B cell (primary cell): ENCODE data around the gene EIF4G1. TPM values are rescaled to one million over a fixed set of nuclear protein-coding genes. Genes with fewer than 3 reads are reported as not detected.

ENCODE experiments used
- ATAC-seq: fragments of 200-7000 bp; cut with Tn5 transposase; one replicate; pipeline ENCODE4 v1.10.0; 2021; ENCODE audit warnings: low read depth, mild to moderate bottlenecking, moderate number of reproducible peaks, moderate library complexity
- CTCF ChIA-PET: fragments of 350-600 bp; sonication (Branson Sonifier 250); formaldehyde crosslinking; loops from one replicate; lab custom pipeline; 2021; ENCODE audit warnings: antibody characterized with exemption, inconsistent platforms; lab: Charles Lee
- POLR2A ChIA-PET: fragments of 350-600 bp; sonication (Branson Sonifier 250); formaldehyde crosslinking; loops from one replicate; lab custom pipeline; 2021; ENCODE audit warnings: antibody characterized with exemption; lab: Charles Lee
- DNase-seq: peaks from one replicate; pipeline ENCODE4 v3.0.0; 2013
- H2AFZ ChIP-seq: 2 replicates; pipeline ENCODE4 v1.6.1; 2012; ENCODE audit warnings: mild to moderate bottlenecking, low read depth, low read length; ENCODE audit not compliant: insufficient read depth, poor library complexity, severe bottlenecking
- H3K27ac ChIP-seq, 2 donors: 1 replicate in 1 of 2; 2 replicates in 1 of 2; pipeline ENCODE4 v1.5.1; 2012 to 2013; ENCODE audit warnings: low read length in 2 of 2, mild to moderate bottlenecking in 2 of 2, moderate library complexity in 1 of 2
- H3K27me3 ChIP-seq, 4 experiments: fragments of 200-600 bp in 1 of 4; sonication (generic) in 1 of 4; replicated peaks in 1 of 4; 1 replicate in 2 of 4; 2 replicates in 2 of 4; pipeline versions ENCODE4 v1.6.1 to v1.7.0; 2013 to 2016; ENCODE audit warnings: low read length in 3 of 4, mild to moderate bottlenecking in 2 of 4, mixed read lengths in 1 of 4, moderate library complexity in 1 of 4; ENCODE audit not compliant: insufficient read depth in 4 of 4, control insufficient read depth in 3 of 4; ENCODE audit errors: control extremely low read depth in 1 of 4
- H3K36me3 ChIP-seq, 2 experiments: replicated peaks in 1 of 2; 1 replicate in 1 of 2; 2 replicates in 1 of 2; pipeline versions ENCODE4 v1.6.1 to v1.7.1; 2013; ENCODE audit warnings: low read length in 1 of 2; ENCODE audit not compliant: insufficient read depth in 2 of 2, control insufficient read depth in 1 of 2; ENCODE audit errors: control extremely low read depth in 1 of 2, extremely low read depth in 1 of 2
- H3K4me1 ChIP-seq, 2 donors: fragments of 200-600 bp in 1 of 2; sonication (generic) in 1 of 2; 1 replicate in 1 of 2; 2 replicates in 1 of 2; pipeline versions ENCODE4 v1.5.1 to v1.6.1; 2013 to 2017; ENCODE audit warnings: low read length in 2 of 2; ENCODE audit not compliant: control insufficient read depth in 2 of 2, insufficient read depth in 2 of 2
- H3K4me2 ChIP-seq: replicated peaks from 2 replicates; pipeline ENCODE3; 2012; ENCODE audit warnings: mild to moderate bottlenecking, low read depth, low read length; ENCODE audit not compliant: poor library complexity, severe bottlenecking
- H3K4me3 ChIP-seq, 5 experiments: fragments of 200-600 bp in 1 of 5; sonication (generic) in 1 of 5; 1 replicate in 3 of 5; 2 replicates in 2 of 5; pipeline versions ENCODE4 v1.5.1 to v1.7.0; 2011 to 2016; ENCODE audit warnings: low read length in 4 of 5, mild to moderate bottlenecking in 4 of 5, low read depth in 2 of 5, control low read depth in 1 of 5, moderate library complexity in 1 of 5; ENCODE audit not compliant: insufficient read depth in 1 of 5; ENCODE audit errors: control extremely low read depth in 1 of 5, extremely low read depth in 1 of 5
- H3K79me2 ChIP-seq: fragments of 200-600 bp; sonication (generic); one replicate; pipeline ENCODE4 v1.6.0; 2016; ENCODE audit warnings: low read length; ENCODE audit not compliant: control insufficient read depth, insufficient read depth
- H3K9ac ChIP-seq: fragments of 200-600 bp; sonication (generic); 2 replicates; pipeline ENCODE4 v1.6.1; 2017; ENCODE audit warnings: mild to moderate bottlenecking, low read length, moderate library complexity
- H3K9me3 ChIP-seq, 3 donors: one replicate each; pipeline versions ENCODE4 v1.6.1 to v1.7.1; 2013; ENCODE audit warnings: low read length in 2 of 3; ENCODE audit not compliant: control insufficient read depth in 2 of 3, insufficient read depth in 1 of 3; ENCODE audit errors: control extremely low read depth in 1 of 3
- H4K20me1 ChIP-seq: 2 replicates; pipeline ENCODE4 v1.6.0; 2012; ENCODE audit warnings: mild to moderate bottlenecking, low read length; ENCODE audit not compliant: insufficient read depth, control insufficient read depth, poor library complexity, severe bottlenecking
- H3K27ac Mint-ChIP-seq: one replicate; pipeline ENCODE4 v1.8.0; 2021; ENCODE audit warnings: mixed read lengths
- H3K27me3 Mint-ChIP-seq: one replicate; pipeline ENCODE4 v1.8.0; 2021; ENCODE audit warnings: mixed read lengths
- H3K4me1 Mint-ChIP-seq: one replicate; pipeline ENCODE4 v1.8.0; 2021; ENCODE audit warnings: mixed read lengths
- H3K4me3 Mint-ChIP-seq: one replicate; pipeline ENCODE4 v1.8.0; 2021; ENCODE audit warnings: mixed read lengths
- H3K9me3 Mint-ChIP-seq: one replicate; pipeline ENCODE4 v1.8.0; 2022; ENCODE audit warnings: mixed read lengths; ENCODE audit not compliant: insufficient read depth
- CTCF ChIP-seq: fragments of 200-600 bp; IDR thresholded peaks from one replicate; pipeline ENCODE4 v1.8.0; 2022; ENCODE audit warnings: antibody characterized with exemption, mild to moderate bottlenecking
- EZH2 ChIP-seq: IDR thresholded peaks from 2 replicates; pipeline ENCODE4 v1.6.1; 2012; ENCODE audit warnings: borderline replicate concordance, low read depth, mild to moderate bottlenecking, moderate library complexity, low read length; ENCODE audit not compliant: insufficient read depth, poor library complexity, severe bottlenecking
- WGBS: methylation state at CpG from one replicate; pipeline ENCODE4 v1.1.5; 2013; ENCODE audit warnings: missing lambda C conversion rate; ENCODE audit not compliant: insufficient coverage; 5-methylcytosine and 5-hydroxymethylcytosine counted together
- intact Hi-C: fragments of 100-400 bp; cut with micrococcal nuclease; formaldehyde crosslinking; loops from one replicate; pipeline ENCODE4 v1.10.0; 2022
- polyA plus RNA-seq: library from polyadenylated mRNA; depleted of rRNA; stranded (reverse); fragments of >200 nt; gene quantifications from 2 replicates; pipeline ENCODE4 v1.2.3, GENCODE V29; 2012
- total RNA-seq, 2 donors: library from RNA; stranded (reverse); fragments of 120-200 nt in 1 of 2; gene quantifications; 1 replicate in 1 of 2; 2 replicates in 1 of 2; pipeline versions ENCODE4 v1.2.3 to v1.2.4, GENCODE V29; 2013 to 2022

EIF4G1 gene
- total and polyA plus RNA-seq, 2 donors (not counting 1 experiment from before 2014, with no cell fraction given): 65.8 to 160 TPM

- no peak overlapping the region for H3K4me2 ChIP-seq
- peak overlapping the region; percentile 20 for H3K27ac Mint-ChIP-seq
- ATAC-seq (no peak), DNase-seq (no peak)
- H3K4me1 Mint-ChIP-seq: peaks cover 22% of the 10 kb centered on the region
- no peak overlapping the region for H3K9ac ChIP-seq
- intact Hi-C loops: loop anchor here (5.0 kb wide), 2 partner anchors 279 to 599 kb away; partner anchors contain the start of genes ABCC5 and YEATS2
- H3K36me3 ChIP-seq: peaks cover 0 to 12% of the 10 kb centered on the region in 2 experiments
- CTCF ChIA-PET: no interaction called here
- H3K27ac ChIP-seq: no peak overlapping the region
- H3K79me2 ChIP-seq: peaks cover 27% of the 10 kb centered on the region
- no peak for TF ChIP-seq CTCF
- TF ChIP-seq EZH2: no peak
- peaks cover 12 to 17% of the 10 kb centered on the region in 2 donors for H3K4me1 ChIP-seq
- 100% methylated on average over 5 of the region's 7 CpGs for WGBS
- H4K20me1 ChIP-seq: peaks cover 7% of the 10 kb centered on the region
- no peak overlapping the region for H3K4me3 Mint-ChIP-seq
- H3K9me3 Mint-ChIP-seq: no peaks in the 10 kb centered on the region
- H3K27me3 Mint-ChIP-seq: peaks cover 9% of the 10 kb centered on the region
- H2AFZ ChIP-seq: no peak overlapping the region
- peaks cover 0 to 6% (median 0%) of the 10 kb centered on the region in 4 experiments for H3K27me3 ChIP-seq
- H3K9me3 ChIP-seq: no peaks in the 10 kb centered on the region
- no peak overlapping the region for H3K4me3 ChIP-seq
- POLR2A ChIA-PET: no interaction called here
Observed at GRCh38 chr3:184296616-184297015, 17.8 kb upstream of the EIF4G1 start.

DNA sequence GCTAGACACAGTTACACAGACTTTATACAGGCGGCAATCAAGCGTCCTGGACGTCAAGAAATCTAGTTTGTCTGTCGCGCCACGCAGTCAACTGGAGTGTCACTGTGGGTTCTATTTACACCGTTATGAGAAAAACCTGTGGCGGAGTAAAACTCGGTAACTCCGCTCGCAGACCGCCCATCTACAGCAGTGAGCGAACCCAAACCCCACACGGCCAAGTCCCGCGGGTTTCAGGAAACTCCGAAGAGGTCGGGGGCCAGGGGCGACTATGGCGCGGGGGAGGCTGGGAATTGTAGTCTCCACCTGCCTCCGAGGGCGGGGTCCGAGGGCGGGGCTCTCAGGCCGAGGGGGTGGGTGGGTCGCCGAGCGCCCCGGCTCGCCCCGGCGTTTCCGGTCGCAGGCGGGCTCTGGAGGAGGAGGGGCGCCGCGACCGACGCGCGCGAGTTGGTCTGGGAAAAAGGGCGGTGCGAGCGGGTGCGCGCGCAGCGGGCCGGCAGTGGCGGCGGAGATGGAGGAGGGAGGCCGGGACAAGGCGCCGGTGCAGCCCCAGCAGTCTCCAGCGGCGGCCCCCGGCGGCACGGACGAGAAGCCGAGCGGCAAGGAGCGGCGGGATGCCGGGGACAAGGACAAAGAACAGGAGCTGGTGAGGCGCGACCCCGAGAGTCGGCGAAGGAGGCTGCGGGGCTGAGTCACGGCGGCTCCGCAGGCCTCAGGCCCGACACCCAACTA is 15.5 kb upstream of the EIF4G1 start, which contains the start of gene PSMD2:
TSS of gene PSMD2 (plus strand) at position 483 of the 729 bp plus-strand sequence. CDS start at position 509, 26 bp downstream.
- Histone ChIP-seq H3K9ac (peak within 1 kb of the TSS; percentile 89), H3K36me3 (peaks cover 3 to 35% of the 10 kb centered on the region in 2 experiments), H2AFZ (peak within 1 kb of the TSS; percentile 100), H3K79me2 (peaks cover 32% of the 10 kb centered on the region), H3K4me3 (peak within 1 kb of the TSS; percentile 63 to 92 (median 79)), H3K9me3 (no peaks in the 10 kb centered on the region), H4K20me1 (peaks cover 22% of the 10 kb centered on the region), H3K27me3 (peaks cover 0 to 2% (median 0%) of the 10 kb centered on the region in 4 experiments), H3K27ac (peak within 1 kb of the TSS; percentile 65 to 82), H3K4me1 (peaks cover 12 to 17% of the 10 kb centered on the region in 2 donors), H3K4me2 (peak within 1 kb of the TSS; percentile 99)
- no peak for TF ChIP-seq CTCF
- no peak for TF ChIP-seq EZH2
- POLR2A ChIA-PET: interaction anchor here (1.0 kb wide), 1 partner anchor 63 kb away, joined by 4 read pairs; no protein-coding TSS in a partner anchor
- ATAC-seq (peak; percentile 95), DNase-seq (peak; percentile 96)
- H3K9me3 Mint-ChIP-seq: no peaks in the 10 kb centered on the region
- intact Hi-C loops: loop anchor here (1.0 to 5.0 kb wide), 12 partner anchors 15 to 602 kb away; partner anchors contain the start of genes ABCC5, ABCF3, AP2M1 and EEF1AKMT4
- H3K27me3 Mint-ChIP-seq: peaks cover 6% of the 10 kb centered on the region
- WGBS: under 1% methylated on average over 75 of the region's 78 CpGs
- H3K27ac Mint-ChIP-seq: peak within 1 kb of the TSS; percentile 91
- peak within 1 kb of the TSS; percentile 95 for H3K4me3 Mint-ChIP-seq
- CTCF ChIA-PET: interaction anchor here (0.6 to 0.8 kb wide), 2 partner anchors 64 to 185 kb away, joined by 3 read pairs; no protein-coding TSS in a partner anchor
- peaks cover 22% of the 10 kb centered on the region for H3K4me1 Mint-ChIP-seq
